Endothelial cell of umbilical vein (primary cell): Measurements from ENCODE around the gene CASK. TPM values are rescaled to one million over a fixed set of nuclear protein-coding genes. Genes with fewer than 3 reads are reported as not detected.

Source experiments
- BruUV-seq: library from RNA; stranded (reverse); fragments of 400-500 nt; replicated peaks from 2 replicates; lab custom pipeline; 2021; lab: Mats Ljungman, UMichigan
- CTCF ChIA-PET: fragments of 300-600, 350-600 bp; sonication (Branson Sonifier 250); formaldehyde crosslinking; loops from one replicate; lab custom pipeline; 2021; ENCODE audit warnings: antibody characterized with exemption, inconsistent platforms; lab: Charles Lee
- POLR2A ChIA-PET: fragments of 300-600, 350-600 bp; sonication (Branson Sonifier 250); formaldehyde crosslinking; loops from one replicate; lab custom pipeline; 2021; ENCODE audit warnings: antibody characterized with exemption, inconsistent platforms; lab: Charles Lee
- DNase-seq: peaks from one replicate; pipeline ENCODE4 v3.0.0-alpha.2; 2011; ENCODE audit warnings: low read depth, low spot score
- FAIRE-seq: peaks from 2 replicates; lab custom pipeline; 2011; peaks lifted over from hg19 to GRCh38; lab: Jason Lieb, UNC
- H2AFZ ChIP-seq: 2 replicates; pipeline ENCODE4 v1.6.0; 2012; ENCODE audit warnings: low read depth, low read length, control low read depth, inconsistent platforms
- H3K27ac ChIP-seq: 2 replicates; pipeline ENCODE4 v1.5.1; 2011; ENCODE audit warnings: low read depth, mild to moderate bottlenecking, control low read depth, low read length, moderate library complexity; ENCODE audit not compliant: insufficient read depth
- H3K27me3 ChIP-seq, 2 experiments: 2 replicates each; pipeline versions ENCODE4 v1.6.0 to v1.6.1; 2011; ENCODE audit warnings: low read length in 2 of 2, mixed read lengths in 1 of 2; ENCODE audit not compliant: control insufficient read depth in 2 of 2, insufficient read depth in 2 of 2
- H3K36me3 ChIP-seq, 2 experiments: 2 replicates in 1 of 2; 3 replicates in 1 of 2; pipeline ENCODE4 v1.5.1; 2011; ENCODE audit warnings: low read length in 2 of 2, mild to moderate bottlenecking in 1 of 2, moderate library complexity in 1 of 2; ENCODE audit not compliant: control insufficient read depth in 2 of 2, insufficient read depth in 2 of 2; ENCODE audit errors: extremely low read depth in 1 of 2
- H3K4me1 ChIP-seq: 3 replicates; pipeline ENCODE4 v1.5.1; 2011; ENCODE audit warnings: mild to moderate bottlenecking, low read length; ENCODE audit not compliant: control insufficient read depth, insufficient read depth; ENCODE audit errors: extremely low read depth
- H3K4me2 ChIP-seq: 2 replicates; pipeline ENCODE4 v1.6.1; 2011; ENCODE audit warnings: low read length, control low read depth, mixed read lengths; ENCODE audit not compliant: insufficient read depth
- H3K4me3 ChIP-seq, 3 experiments: fragments of 200-600 bp in 1 of 3; sonication (generic), shearing (Covaris generic) in 1 of 3; replicated peaks in 1 of 3; 2 replicates each; pipeline ENCODE4 v1.5.1; 2011 to 2016; ENCODE audit warnings: control low read depth in 3 of 3, low read length in 3 of 3, mild to moderate bottlenecking in 2 of 3, inconsistent platforms in 1 of 3, low read depth in 1 of 3, moderate library complexity in 1 of 3; ENCODE audit not compliant: insufficient read depth in 1 of 3
- H3K79me2 ChIP-seq: 2 replicates; pipeline ENCODE4 v1.6.0; 2012; ENCODE audit warnings: low read length, inconsistent platforms; ENCODE audit not compliant: control insufficient read depth, insufficient read depth
- H3K9ac ChIP-seq: replicated peaks from 2 replicates; pipeline ENCODE3; 2011; ENCODE audit warnings: low read length, control low read depth; ENCODE audit not compliant: insufficient read depth; ENCODE audit errors: extremely low read depth
- H3K9me1 ChIP-seq: replicated peaks from 3 replicates; pipeline ENCODE4 v1.6.0; 2011; ENCODE audit warnings: mild to moderate bottlenecking, low read length; ENCODE audit not compliant: control insufficient read depth, insufficient read depth; ENCODE audit errors: extremely low read depth
- H3K9me3 ChIP-seq: replicated peaks from 2 replicates; pipeline ENCODE4 v1.5.1; 2012; ENCODE audit warnings: low read length, inconsistent platforms; ENCODE audit not compliant: control insufficient read depth, insufficient read depth
- H4K20me1 ChIP-seq: replicated peaks from 2 replicates; pipeline ENCODE3; 2011; ENCODE audit warnings: mild to moderate bottlenecking, low read length; ENCODE audit not compliant: control insufficient read depth, insufficient read depth; ENCODE audit errors: extremely low read depth
- EZH2 ChIP-seq: IDR thresholded peaks from 2 replicates; pipeline ENCODE4 v1.6.1; 2012; ENCODE audit warnings: borderline replicate concordance, low read depth, mild to moderate bottlenecking, moderate library complexity, low read length, inconsistent platforms; ENCODE audit not compliant: severe bottlenecking
- FOS ChIP-seq: IDR thresholded peaks from 2 replicates; pipeline ENCODE4 v1.6.1; 2011; ENCODE audit warnings: mild to moderate bottlenecking, low read length, moderate library complexity, borderline replicate concordance; ENCODE audit not compliant: insufficient read depth
- GATA2 ChIP-seq: IDR thresholded peaks from 2 replicates; pipeline ENCODE4 v1.7.0; 2011; ENCODE audit warnings: low read depth, mild to moderate bottlenecking, moderate library complexity, mixed read lengths, low read length; ENCODE audit not compliant: insufficient read length, insufficient read depth
- JUN ChIP-seq: IDR thresholded peaks from 2 replicates; pipeline ENCODE4 v1.6.1; 2011; ENCODE audit warnings: borderline replicate concordance, low read depth; ENCODE audit not compliant: insufficient read length, insufficient read depth
- MYC ChIP-seq: IDR thresholded peaks from one replicate; pipeline ENCODE4 v1.6.1; 2011; ENCODE audit warnings: mild to moderate bottlenecking, low read depth, low read length
- POLR2A ChIP-seq: IDR thresholded peaks from 2 replicates; pipeline ENCODE4 v1.6.1; 2012; ENCODE audit warnings: low read depth, mild to moderate bottlenecking, control low read depth, low read length
- POLR2AphosphoS5 ChIP-seq: IDR thresholded peaks from 2 replicates; pipeline ENCODE4 v1.6.1; 2012; ENCODE audit warnings: low read depth, mild to moderate bottlenecking, control low read depth, low read length, moderate library complexity; ENCODE audit not compliant: insufficient read depth
- dilution Hi-C: fragments of 300-500 bp; cut with MboI; formaldehyde crosslinking; loops from one replicate; pipeline ENCODE4 v1.15.0; 2019; ENCODE audit warnings: low sequenced_read_pairs; ENCODE audit not compliant: extremely low pct_ligation_motif_present
- intact Hi-C: fragments of 100-400 bp; cut with micrococcal nuclease; formaldehyde crosslinking; loops from one replicate; pipeline ENCODE4 v1.10.0; 2022
- polyA plus RNA-seq, 4 experiments: library from polyadenylated mRNA; depleted of rRNA in 3 of 4; stranded (reverse) in 3 of 4; unstranded in 1 of 4; fragments of >200 nt; gene quantifications; 2 replicates each; pipeline versions ENCODE4 v1.2.1 to v1.2.3, GENCODE V29; 2011 to 2012; ENCODE audit warnings: missing spikeins in 1 of 4
- total RNA-seq: library from RNA; stranded (reverse); gene quantifications from 2 replicates; pipeline ENCODE4 v1.2.3, GENCODE V29; 2021
- TF ChIP-seq, protein P1 (sequence below): IDR thresholded peaks from 2 replicates; pipeline ENCODE4 v1.6.1; 2011; ENCODE audit not compliant: insufficient read depth, insufficient read length
- TF ChIP-seq, protein P2 (sequence below), 2 donors: IDR thresholded peaks; 1 replicate in 1 of 2; 2 replicates in 1 of 2; pipeline ENCODE4 v1.5.1; 2011; ENCODE audit warnings: low read length in 2 of 2, mild to moderate bottlenecking in 2 of 2, moderate library complexity in 2 of 2, control low read depth in 1 of 2, inconsistent platforms in 1 of 2, low read depth in 1 of 2; ENCODE audit not compliant: insufficient read depth in 1 of 2; ENCODE audit errors: extremely low read depth in 1 of 2

CASK gene
- total and polyA plus RNA-seq, 2 donors (not counting 3 experiments of a cell fraction or from before 2014, with no cell fraction given): 6.4 to 30.4 TPM

GRCh38 chrX:41616935-41617334, 306.4 kb downstream of the CASK start:
- no TSS peak for BruUV-seq
- no peaks in the 10 kb centered on the region for H3K9me1 ChIP-seq
- dilution Hi-C loops: no loop called here

More at GRCh38 chrX:41616935-41617334, 306.4 kb downstream of the CASK start:
- no peaks in the 10 kb centered on the region for H3K9me3 ChIP-seq
- no peak overlapping the region for H3K27ac ChIP-seq
- no peak overlapping the region for H3K9ac ChIP-seq
- no peak for FAIRE-seq
- TF ChIP-seq GATA2: no peak
- TF ChIP-seq JUN: no peak
- no peak for TF ChIP-seq POLR2A
- no peak for TF ChIP-seq EZH2
- TF ChIP-seq POLR2AphosphoS5: no peak
- no peak for TF ChIP-seq MYC
- TF ChIP-seq, protein P1, sequence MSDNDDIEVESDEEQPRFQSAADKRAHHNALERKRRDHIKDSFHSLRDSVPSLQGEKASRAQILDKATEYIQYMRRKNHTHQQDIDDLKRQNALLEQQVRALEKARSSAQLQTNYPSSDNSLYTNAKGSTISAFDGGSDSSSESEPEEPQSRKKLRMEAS: no peak
- TF ChIP-seq FOS: no peak
- TF ChIP-seq, protein P2, sequence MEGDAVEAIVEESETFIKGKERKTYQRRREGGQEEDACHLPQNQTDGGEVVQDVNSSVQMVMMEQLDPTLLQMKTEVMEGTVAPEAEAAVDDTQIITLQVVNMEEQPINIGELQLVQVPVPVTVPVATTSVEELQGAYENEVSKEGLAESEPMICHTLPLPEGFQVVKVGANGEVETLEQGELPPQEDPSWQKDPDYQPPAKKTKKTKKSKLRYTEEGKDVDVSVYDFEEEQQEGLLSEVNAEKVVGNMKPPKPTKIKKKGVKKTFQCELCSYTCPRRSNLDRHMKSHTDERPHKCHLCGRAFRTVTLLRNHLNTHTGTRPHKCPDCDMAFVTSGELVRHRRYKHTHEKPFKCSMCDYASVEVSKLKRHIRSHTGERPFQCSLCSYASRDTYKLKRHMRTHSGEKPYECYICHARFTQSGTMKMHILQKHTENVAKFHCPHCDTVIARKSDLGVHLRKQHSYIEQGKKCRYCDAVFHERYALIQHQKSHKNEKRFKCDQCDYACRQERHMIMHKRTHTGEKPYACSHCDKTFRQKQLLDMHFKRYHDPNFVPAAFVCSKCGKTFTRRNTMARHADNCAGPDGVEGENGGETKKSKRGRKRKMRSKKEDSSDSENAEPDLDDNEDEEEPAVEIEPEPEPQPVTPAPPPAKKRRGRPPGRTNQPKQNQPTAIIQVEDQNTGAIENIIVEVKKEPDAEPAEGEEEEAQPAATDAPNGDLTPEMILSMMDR (IDR thresholded peaks at IDR 0.05; ENCODE audit: extremely low read depth in 1 of 2, insufficient read depth in 1 of 2, low read depth in 1 of 2, low read length in 2 of 2): no peak
- H3K4me2 ChIP-seq: no peak overlapping the region
- H2AFZ ChIP-seq: no peak overlapping the region
- CTCF ChIA-PET: interaction anchor here (0.6 kb wide), 1 partner anchor 155 kb away, joined by 3 read pairs; no protein-coding TSS in a partner anchor
- H3K36me3 ChIP-seq: no peaks in the 10 kb centered on the region
- no peaks in the 10 kb centered on the region for H3K27me3 ChIP-seq
- intact Hi-C loops: no loop called here
- no peaks in the 10 kb centered on the region for H4K20me1 ChIP-seq
- no peak for DNase-seq
- POLR2A ChIA-PET: no interaction called here
- H3K4me1 ChIP-seq: peaks cover 2% of the 10 kb centered on the region
- no peaks in the 10 kb centered on the region for H3K79me2 ChIP-seq
- H3K4me3 ChIP-seq: no peak overlapping the region
